Sigmoid colon (tissue), 7 donors: ENCODE measurements around the gene UTF1. TPM values are rescaled to one million over a fixed set of nuclear protein-coding genes. Genes with fewer than 3 reads are reported as not detected.

ENCODE experiments used
- DNase-seq: peaks from one replicate; pipeline ENCODE4 v3.0.0-alpha.2; 2019
- H3K27ac ChIP-seq, 4 donors: fragments of 200-600 bp; sonication (generic); one replicate each; pipeline ENCODE4 v1.5.1; 2016 to 2019; ENCODE audit warnings: mild to moderate bottlenecking in 1 of 4
- H3K27me3 ChIP-seq, 3 donors: fragments of 200-600 bp; sonication (generic); one replicate each; pipeline ENCODE4 v1.5.1; 2019; ENCODE audit warnings: mild to moderate bottlenecking in 1 of 3
- H3K36me3 ChIP-seq, 4 donors: fragments of 200-600 bp; sonication (generic); one replicate each; pipeline ENCODE4 v1.5.1; 2016 to 2019
- H3K4me1 ChIP-seq, 4 donors: fragments of 200-600 bp; sonication (generic); one replicate each; pipeline ENCODE4 v1.5.1; 2017 to 2019
- H3K4me3 ChIP-seq, 4 donors: fragments of 200-600 bp; sonication (generic); one replicate each; pipeline ENCODE4 v1.5.1; 2017 to 2019; ENCODE audit warnings: mild to moderate bottlenecking in 2 of 4, moderate library complexity in 1 of 4
- H3K9me3 ChIP-seq, 4 donors: fragments of 200-600 bp in 3 of 4; sonication (generic) in 3 of 4; one replicate each; pipeline versions ENCODE4 v1.5.1 to v1.6.1; 2013 to 2019
- EP300 ChIP-seq, 4 donors: sonication (generic); formaldehyde crosslinking; IDR thresholded peaks; one replicate each; pipeline ENCODE4 v1.6.1; 2017; ENCODE audit warnings: antibody characterized with exemption in 4 of 4
- POLR2A ChIP-seq, 2 donors: fragments of 450-650 bp; IDR thresholded peaks; one replicate each; pipeline ENCODE4 v1.6.1; 2016; ENCODE audit warnings: antibody characterized with exemption in 2 of 2, mild to moderate bottlenecking in 2 of 2, moderate library complexity in 2 of 2
- POLR2AphosphoS5 ChIP-seq, 4 donors: sonication (generic); formaldehyde crosslinking; IDR thresholded peaks; one replicate each; pipeline ENCODE4 v1.6.1; 2017; ENCODE audit warnings: antibody characterized with exemption in 4 of 4
- WGBS, 2 donors: extraction: QIAGEN DNeasy Blood & Tissue Kit; methylation state at CpG; one replicate each; pipeline ENCODE4 v1.1.7; 2013; 5-methylcytosine and 5-hydroxymethylcytosine counted together
- intact Hi-C: fragments of 100-400 bp; cut with DNase I; formaldehyde crosslinking; loops from one replicate; pipeline ENCODE4 v1.15.1; 2023
- polyA plus RNA-seq, 3 donors: library from polyadenylated mRNA; stranded (reverse); fragments of 200-250 nt; gene quantifications; one replicate each; pipeline ENCODE4 v1.2.3, GENCODE V29; 2013
- total RNA-seq, 4 donors: library from RNA; depleted of rRNA; stranded (reverse); fragments of >200 nt; gene quantifications; one replicate each; pipeline ENCODE4 v1.1.0, GENCODE V29; 2016
- TF ChIP-seq, protein P1 (sequence below), 4 experiments: fragments of 450-650 bp in 3 of 4; fragments of 200-600 bp in 1 of 4; IDR thresholded peaks; one replicate each; pipeline ENCODE4 v1.5.1; 2016 to 2019; ENCODE audit warnings: antibody characterized with exemption in 4 of 4, mild to moderate bottlenecking in 3 of 4, moderate library complexity in 2 of 4
- donor health status: healthy with polysubstance abuse.
- donor health status: Bipolar disorder and iron deficiency.
- donor health status: healthy.

UTF1 gene
- total and polyA plus RNA-seq, 7 donors: not detected

DNA sequence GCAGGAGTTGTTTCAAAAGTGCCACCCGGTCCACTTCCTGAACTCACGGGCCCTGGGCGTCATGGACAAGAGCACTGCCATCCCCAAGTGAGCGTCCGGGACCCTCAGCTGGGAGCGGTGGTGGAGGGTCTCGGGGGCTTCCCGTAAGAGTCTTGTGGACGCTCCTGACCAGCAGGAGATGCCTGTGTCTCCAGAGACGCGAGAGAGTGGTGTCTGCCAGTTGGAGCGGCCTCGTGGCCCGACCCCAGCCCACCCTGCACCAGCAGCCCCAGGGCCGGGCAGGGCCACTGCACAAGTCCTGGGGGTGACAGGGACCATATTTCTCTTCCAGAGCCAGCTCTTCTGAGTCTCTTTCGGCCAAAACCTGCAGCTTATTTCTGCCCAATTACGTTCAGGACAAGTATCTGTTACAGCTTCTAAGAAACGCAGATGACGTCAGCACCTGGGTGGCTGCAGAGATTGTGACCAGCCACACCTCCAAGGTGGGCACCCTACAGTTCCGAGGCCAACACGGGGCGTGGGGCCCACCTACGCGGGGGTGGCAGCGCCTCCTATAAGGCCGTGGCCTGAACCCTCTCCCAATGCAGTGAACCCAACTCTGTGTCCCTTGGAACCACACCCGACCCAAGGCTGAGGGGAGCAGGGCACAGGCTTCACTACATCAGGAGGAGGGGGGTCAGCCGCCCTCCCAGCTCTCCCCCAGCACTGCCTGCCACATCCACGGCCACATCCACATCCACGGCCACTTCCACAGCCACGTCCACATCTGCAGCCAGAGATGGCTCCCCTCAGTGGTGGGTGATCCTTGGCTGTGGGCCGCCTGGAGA lies 16.2 kb upstream of the UTF1 start:
- H3K4me3 ChIP-seq: no peak overlapping the region
- no peak for TF ChIP-seq POLR2A (IDR thresholded peaks at IDR 0.05)
- no peak for TF ChIP-seq POLR2AphosphoS5 (IDR thresholded peaks at IDR 0.05)
- TF ChIP-seq, protein P1, sequence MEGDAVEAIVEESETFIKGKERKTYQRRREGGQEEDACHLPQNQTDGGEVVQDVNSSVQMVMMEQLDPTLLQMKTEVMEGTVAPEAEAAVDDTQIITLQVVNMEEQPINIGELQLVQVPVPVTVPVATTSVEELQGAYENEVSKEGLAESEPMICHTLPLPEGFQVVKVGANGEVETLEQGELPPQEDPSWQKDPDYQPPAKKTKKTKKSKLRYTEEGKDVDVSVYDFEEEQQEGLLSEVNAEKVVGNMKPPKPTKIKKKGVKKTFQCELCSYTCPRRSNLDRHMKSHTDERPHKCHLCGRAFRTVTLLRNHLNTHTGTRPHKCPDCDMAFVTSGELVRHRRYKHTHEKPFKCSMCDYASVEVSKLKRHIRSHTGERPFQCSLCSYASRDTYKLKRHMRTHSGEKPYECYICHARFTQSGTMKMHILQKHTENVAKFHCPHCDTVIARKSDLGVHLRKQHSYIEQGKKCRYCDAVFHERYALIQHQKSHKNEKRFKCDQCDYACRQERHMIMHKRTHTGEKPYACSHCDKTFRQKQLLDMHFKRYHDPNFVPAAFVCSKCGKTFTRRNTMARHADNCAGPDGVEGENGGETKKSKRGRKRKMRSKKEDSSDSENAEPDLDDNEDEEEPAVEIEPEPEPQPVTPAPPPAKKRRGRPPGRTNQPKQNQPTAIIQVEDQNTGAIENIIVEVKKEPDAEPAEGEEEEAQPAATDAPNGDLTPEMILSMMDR (IDR thresholded peaks at IDR 0.05): no peak
- TF ChIP-seq EP300 (IDR thresholded peaks at IDR 0.05): no peak
- 77 to 89% methylated on average over 32 of the region's 32 CpGs for WGBS, 2 donors
- H3K9me3 ChIP-seq: no peaks in the 10 kb centered on the region
- H3K27ac ChIP-seq: no peak overlapping the region
- peaks cover 0 to 20% (median 0%) of the 10 kb centered on the region in 3 donors for H3K27me3 ChIP-seq
- no peaks in the 10 kb centered on the region for H3K36me3 ChIP-seq
- DNase-seq: no peak
- no peaks in the 10 kb centered on the region for H3K4me1 ChIP-seq
- intact Hi-C loops: no loop called here

- TF ChIP-seq POLR2AphosphoS5 (IDR thresholded peaks at IDR 0.05): no peak
- no peak for TF ChIP-seq EP300 (IDR thresholded peaks at IDR 0.05)
- TF ChIP-seq, protein P1 (IDR thresholded peaks at IDR 0.05): no peak
- TF ChIP-seq POLR2A (IDR thresholded peaks at IDR 0.05): no peak
- Histone ChIP-seq H3K27ac (no peak overlapping the region), H3K4me3 (no peak overlapping the region), H3K27me3 (peaks cover 1 to 29% (median 8%) of the 10 kb centered on the region in 3 donors), H3K36me3 (no peaks in the 10 kb centered on the region), H3K4me1 (no peaks in the 10 kb centered on the region), H3K9me3 (no peaks in the 10 kb centered on the region)
- intact Hi-C loops: no loop called here
- DNase-seq: no peak
- 79 to 84% methylated on average over 28 of the region's 28 CpGs for WGBS, 2 donors
These were observed 15.3 kb upstream of the UTF1 start for GRCh38 chr10:133214468-133215410.

GRCh38 chr10:133215586-133215985 lies 14.4 kb upstream of the UTF1 start:
- DNase-seq: no peak
- H3K36me3 ChIP-seq: no peaks in the 10 kb centered on the region
- WGBS, 2 donors: 92 to 94% methylated on average over 27 of the region's 27 CpGs
- H3K9me3 ChIP-seq: no peaks in the 10 kb centered on the region
- no peak overlapping the region for H3K4me3 ChIP-seq
- H3K4me1 ChIP-seq: no peaks in the 10 kb centered on the region
- TF ChIP-seq POLR2AphosphoS5 (IDR thresholded peaks at IDR 0.05) (no peak), EP300 (IDR thresholded peaks at IDR 0.05) (no peak), POLR2A (IDR thresholded peaks at IDR 0.05) (no peak)
- TF ChIP-seq, protein P1 (IDR thresholded peaks at IDR 0.05): no peak
- intact Hi-C loops: no loop called here
- peaks cover 4 to 32% (median 11%) of the 10 kb centered on the region in 3 donors for H3K27me3 ChIP-seq
- H3K27ac ChIP-seq: no peak overlapping the region

DNA sequence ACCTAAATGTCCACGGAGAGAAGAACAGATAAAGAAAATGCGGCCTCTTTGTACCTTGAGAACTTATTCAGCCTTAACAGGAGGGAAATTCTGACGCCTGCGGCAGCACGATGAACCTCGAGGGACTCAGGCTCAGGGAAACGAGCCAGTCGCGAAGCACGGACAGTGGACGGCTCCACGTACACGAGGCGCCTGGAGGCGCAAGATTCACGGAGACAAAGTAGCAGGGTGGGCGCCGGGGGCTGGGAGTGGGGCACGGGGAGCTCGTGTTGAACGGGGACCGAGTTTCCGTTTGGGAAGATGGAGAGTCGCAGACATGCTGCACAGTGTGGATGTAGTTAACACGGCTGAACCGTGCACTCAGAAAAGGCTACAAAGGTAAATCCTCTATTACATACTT lies 13.2 kb upstream of the UTF1 start:
- peaks cover 4 to 41% (median 22%) of the 10 kb centered on the region in 3 donors for H3K27me3 ChIP-seq

More for the DNA sequence above, 13.2 kb upstream of the UTF1 start:
- Histone ChIP-seq H3K4me1 (no peaks in the 10 kb centered on the region), H3K4me3 (no peak overlapping the region), H3K27ac (no peak overlapping the region), H3K36me3 (no peaks in the 10 kb centered on the region), H3K9me3 (no peaks in the 10 kb centered on the region)
- 87% methylated on average over 26 of the region's 26 CpGs for WGBS, 2 donors
- TF ChIP-seq POLR2A (IDR thresholded peaks at IDR 0.05): no peak
- TF ChIP-seq, protein P1 (IDR thresholded peaks at IDR 0.05): no peak
- TF ChIP-seq EP300 (IDR thresholded peaks at IDR 0.05): no peak
- TF ChIP-seq POLR2AphosphoS5 (IDR thresholded peaks at IDR 0.05): no peak
- no peak for DNase-seq
- intact Hi-C loops: no loop called here
